Liver (tissue), 9 donors: ENCODE results near the gene MFN1. TPM values are rescaled to one million over a fixed set of nuclear protein-coding genes. Genes with fewer than 3 reads are reported as not detected.

Source experiments
- DNase-seq: peaks from one replicate; pipeline ENCODE4 v3.0.0-alpha.2; 2017; ENCODE audit warnings: low spot score
- H3K27ac ChIP-seq, 2 donors: one replicate each; pipeline ENCODE4 v1.7.0; 2013; ENCODE audit warnings: inconsistent platforms in 2 of 2, low read length in 2 of 2, control low read depth in 1 of 2, low read depth in 1 of 2, mild to moderate bottlenecking in 1 of 2
- H3K27me3 ChIP-seq, 4 donors: one replicate each; pipeline versions ENCODE4 v1.6.1 to v1.7.0; 2013; ENCODE audit warnings: low read length in 3 of 4, inconsistent platforms in 1 of 4, mild to moderate bottlenecking in 1 of 4, moderate library complexity in 1 of 4; ENCODE audit not compliant: control insufficient read depth in 4 of 4, insufficient read depth in 4 of 4
- H3K36me3 ChIP-seq, 4 donors: one replicate each; pipeline versions ENCODE4 v1.6.1 to v1.7.0; 2013; ENCODE audit warnings: low read length in 3 of 4, mild to moderate bottlenecking in 3 of 4, low read depth in 1 of 4, moderate library complexity in 1 of 4; ENCODE audit not compliant: control insufficient read depth in 4 of 4, insufficient read depth in 3 of 4
- H3K4me1 ChIP-seq, 4 donors: one replicate each; pipeline versions ENCODE4 v1.6.1 to v1.7.0; 2013; ENCODE audit warnings: low read length in 3 of 4, mild to moderate bottlenecking in 3 of 4, moderate library complexity in 1 of 4; ENCODE audit not compliant: control insufficient read depth in 4 of 4, insufficient read depth in 4 of 4
- H3K4me3 ChIP-seq, 3 donors: one replicate each; pipeline versions ENCODE4 v1.6.1 to v1.7.0; 2013; ENCODE audit warnings: low read length in 3 of 3, control low read depth in 1 of 3, low read depth in 1 of 3, mild to moderate bottlenecking in 1 of 3
- H3K9ac ChIP-seq, 2 donors: one replicate each; pipeline ENCODE4 v1.7.0; 2013; ENCODE audit warnings: low read length in 2 of 2, mild to moderate bottlenecking in 2 of 2, moderate library complexity in 2 of 2, control low read depth in 1 of 2, low read depth in 1 of 2
- H3K9me3 ChIP-seq, 4 donors: one replicate each; pipeline versions ENCODE4 v1.6.1 to v1.7.0; 2013; ENCODE audit warnings: low read length in 3 of 4; ENCODE audit not compliant: control insufficient read depth in 4 of 4
- ATF3 ChIP-seq: IDR thresholded peaks from 2 replicates; pipeline ENCODE4 v1.6.1; 2016; ENCODE audit warnings: antibody characterized with exemption
- CTCF ChIP-seq: fragments of 150-350 bp; IDR thresholded peaks from 2 replicates; pipeline ENCODE4 v1.5.1; 2017; ENCODE audit warnings: improper control_type of control experiment, low read depth, low read length; ENCODE audit not compliant: missing input control
- EGR1 ChIP-seq, 2 donors: IDR thresholded peaks; 2 replicates each; pipeline ENCODE4 v1.6.1; 2016 to 2018; ENCODE audit warnings: antibody characterized with exemption in 2 of 2, low read depth in 2 of 2
- FOXA1 ChIP-seq: IDR thresholded peaks from 2 replicates; pipeline ENCODE4 v1.6.1; 2016; ENCODE audit warnings: antibody characterized with exemption
- FOXA2 ChIP-seq: IDR thresholded peaks from 2 replicates; pipeline ENCODE4 v1.6.1; 2016; ENCODE audit warnings: antibody characterized with exemption
- HNF4G ChIP-seq: IDR thresholded peaks from 2 replicates; pipeline ENCODE4 v1.6.1; 2016; ENCODE audit warnings: antibody characterized with exemption
- JUND ChIP-seq, 2 donors: IDR thresholded peaks; 2 replicates each; pipeline ENCODE4 v1.6.1; 2016; ENCODE audit warnings: antibody characterized with exemption in 2 of 2
- NR2F2 ChIP-seq: IDR thresholded peaks from 2 replicates; pipeline ENCODE4 v1.6.1; 2016; ENCODE audit warnings: antibody characterized with exemption
- RAD21 ChIP-seq, 2 donors: IDR thresholded peaks; 2 replicates each; pipeline ENCODE4 v1.6.1; 2016; ENCODE audit warnings: antibody characterized with exemption in 2 of 2, mild to moderate bottlenecking in 2 of 2
- RXRA ChIP-seq, 2 donors: IDR thresholded peaks; 2 replicates each; pipeline ENCODE4 v1.6.1; 2017 to 2018; ENCODE audit warnings: antibody characterized with exemption in 2 of 2, mild to moderate bottlenecking in 1 of 2
- SP1 ChIP-seq: IDR thresholded peaks from 2 replicates; pipeline ENCODE4 v1.6.1; 2018; ENCODE audit warnings: antibody characterized with exemption, mild to moderate bottlenecking
- TAF1 ChIP-seq: conservative IDR thresholded peaks from 2 replicates; pipeline ENCODE4 v1.6.1; 2016; ENCODE audit warnings: antibody characterized with exemption, mild to moderate bottlenecking
- YY1 ChIP-seq: IDR thresholded peaks from 2 replicates; pipeline ENCODE4 v1.6.1; 2016; ENCODE audit warnings: antibody characterized with exemption, mild to moderate bottlenecking
- WGBS: extraction: QIAGEN DNeasy Blood & Tissue Kit; methylation state at CpG from one replicate; pipeline ENCODE4 v1.1.7; 2013; 5-methylcytosine and 5-hydroxymethylcytosine counted together
- polyA plus RNA-seq, 2 donors: library from polyadenylated mRNA; stranded (reverse) in 1 of 2; unstranded in 1 of 2; fragments of 200-250 nt in 1 of 2; fragments of >200 nt in 1 of 2; fragmentation: Nextera tagmentation in 1 of 2; extraction: Ambion mirVana in 1 of 2; gene quantifications; one replicate each; pipeline versions ENCODE4 v1.2.1 to v1.2.3, GENCODE V29; 2013 to 2015
- total RNA-seq, 2 donors: library from RNA; depleted of rRNA; stranded (reverse); fragments of >200 nt; gene quantifications; one replicate each; pipeline ENCODE4 v1.2.3, GENCODE V29; 2014
- TF ChIP-seq, protein P1 (sequence below): IDR thresholded peaks from 2 replicates; pipeline ENCODE4 v1.6.1; 2016; ENCODE audit warnings: antibody characterized with exemption
- TF ChIP-seq, protein P2 (sequence below): IDR thresholded peaks from 2 replicates; pipeline ENCODE4 v1.6.1; 2016; ENCODE audit warnings: antibody characterized with exemption, mild to moderate bottlenecking
- TF ChIP-seq, protein P3 (sequence below): IDR thresholded peaks from 2 replicates; pipeline ENCODE4 v1.6.1; 2016; ENCODE audit warnings: antibody characterized with exemption
- donor health status: healthy.
- donor health status: healthy.
- donor health status: healthy.
- donor health status: healthy.
- donor health status: healthy.

Gene MFN1
- total and polyA plus RNA-seq, 4 donors: 6.4 to 31.9 (median 12.7) TPM

GRCh38 chr3:179401561-179401960 lies 54.1 kb downstream of the MFN1 start:
- peaks cover 3 to 7% (median 7%) of the 10 kb centered on the region in 4 donors for H3K36me3 ChIP-seq
- no peak for DNase-seq
- no peak overlapping the region for H3K9ac ChIP-seq
- H3K27ac ChIP-seq: no peak overlapping the region
- H3K9me3 ChIP-seq: no peaks in the 10 kb centered on the region
- H3K4me3 ChIP-seq: no peak overlapping the region
- 92% methylated on average over 3 of the region's 3 CpGs for WGBS
- no peak for TF ChIP-seq EGR1 (IDR thresholded peaks at IDR 0.05; ENCODE audit: low read depth in 2 of 2)
- TF ChIP-seq NR2F2: no peak
- TF ChIP-seq, protein P1, sequence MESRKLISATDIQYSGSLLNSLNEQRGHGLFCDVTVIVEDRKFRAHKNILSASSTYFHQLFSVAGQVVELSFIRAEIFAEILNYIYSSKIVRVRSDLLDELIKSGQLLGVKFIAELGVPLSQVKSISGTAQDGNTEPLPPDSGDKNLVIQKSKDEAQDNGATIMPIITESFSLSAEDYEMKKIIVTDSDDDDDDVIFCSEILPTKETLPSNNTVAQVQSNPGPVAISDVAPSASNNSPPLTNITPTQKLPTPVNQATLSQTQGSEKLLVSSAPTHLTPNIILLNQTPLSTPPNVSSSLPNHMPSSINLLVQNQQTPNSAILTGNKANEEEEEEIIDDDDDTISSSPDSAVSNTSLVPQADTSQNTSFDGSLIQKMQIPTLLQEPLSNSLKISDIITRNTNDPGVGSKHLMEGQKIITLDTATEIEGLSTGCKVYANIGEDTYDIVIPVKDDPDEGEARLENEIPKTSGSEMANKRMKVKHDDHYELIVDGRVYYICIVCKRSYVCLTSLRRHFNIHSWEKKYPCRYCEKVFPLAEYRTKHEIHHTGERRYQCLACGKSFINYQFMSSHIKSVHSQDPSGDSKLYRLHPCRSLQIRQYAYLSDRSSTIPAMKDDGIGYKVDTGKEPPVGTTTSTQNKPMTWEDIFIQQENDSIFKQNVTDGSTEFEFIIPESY: no peak
- no peak for TF ChIP-seq FOXA2
- TF ChIP-seq, protein P2, sequence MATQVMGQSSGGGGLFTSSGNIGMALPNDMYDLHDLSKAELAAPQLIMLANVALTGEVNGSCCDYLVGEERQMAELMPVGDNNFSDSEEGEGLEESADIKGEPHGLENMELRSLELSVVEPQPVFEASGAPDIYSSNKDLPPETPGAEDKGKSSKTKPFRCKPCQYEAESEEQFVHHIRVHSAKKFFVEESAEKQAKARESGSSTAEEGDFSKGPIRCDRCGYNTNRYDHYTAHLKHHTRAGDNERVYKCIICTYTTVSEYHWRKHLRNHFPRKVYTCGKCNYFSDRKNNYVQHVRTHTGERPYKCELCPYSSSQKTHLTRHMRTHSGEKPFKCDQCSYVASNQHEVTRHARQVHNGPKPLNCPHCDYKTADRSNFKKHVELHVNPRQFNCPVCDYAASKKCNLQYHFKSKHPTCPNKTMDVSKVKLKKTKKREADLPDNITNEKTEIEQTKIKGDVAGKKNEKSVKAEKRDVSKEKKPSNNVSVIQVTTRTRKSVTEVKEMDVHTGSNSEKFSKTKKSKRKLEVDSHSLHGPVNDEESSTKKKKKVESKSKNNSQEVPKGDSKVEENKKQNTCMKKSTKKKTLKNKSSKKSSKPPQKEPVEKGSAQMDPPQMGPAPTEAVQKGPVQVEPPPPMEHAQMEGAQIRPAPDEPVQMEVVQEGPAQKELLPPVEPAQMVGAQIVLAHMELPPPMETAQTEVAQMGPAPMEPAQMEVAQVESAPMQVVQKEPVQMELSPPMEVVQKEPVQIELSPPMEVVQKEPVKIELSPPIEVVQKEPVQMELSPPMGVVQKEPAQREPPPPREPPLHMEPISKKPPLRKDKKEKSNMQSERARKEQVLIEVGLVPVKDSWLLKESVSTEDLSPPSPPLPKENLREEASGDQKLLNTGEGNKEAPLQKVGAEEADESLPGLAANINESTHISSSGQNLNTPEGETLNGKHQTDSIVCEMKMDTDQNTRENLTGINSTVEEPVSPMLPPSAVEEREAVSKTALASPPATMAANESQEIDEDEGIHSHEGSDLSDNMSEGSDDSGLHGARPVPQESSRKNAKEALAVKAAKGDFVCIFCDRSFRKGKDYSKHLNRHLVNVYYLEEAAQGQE: no peak
- no peak for TF ChIP-seq YY1
- no peak for TF ChIP-seq RAD21 (IDR thresholded peaks at IDR 0.05)
- TF ChIP-seq CTCF: no peak
- no peaks in the 10 kb centered on the region for H3K4me1 ChIP-seq
- H3K27me3 ChIP-seq: no peaks in the 10 kb centered on the region

GRCh38 chr3:179402963-179403362 lies 55.5 kb downstream of the MFN1 start:
- Histone ChIP-seq H3K27me3 (no peaks in the 10 kb centered on the region), H3K4me3 (no peak overlapping the region), H3K4me1 (no peaks in the 10 kb centered on the region), H3K36me3 (peaks cover 3 to 7% (median 7%) of the 10 kb centered on the region in 4 donors), H3K9me3 (no peaks in the 10 kb centered on the region), H3K9ac (no peak overlapping the region), H3K27ac (no peak overlapping the region)
- 83% methylated on average over 5 of the region's 5 CpGs for WGBS
- no peak for DNase-seq
- TF ChIP-seq RXRA (IDR thresholded peaks at IDR 0.05) (no peak), HNF4G (no peak), NR2F2 (no peak), RAD21 (IDR thresholded peaks at IDR 0.05) (no peak), ATF3 (no peak), EGR1 (IDR thresholded peaks at IDR 0.05; ENCODE audit: low read depth in 2 of 2) (no peak), TAF1 (no peak), FOXA1 (no peak), JUND (IDR thresholded peaks at IDR 0.05) (no peak), SP1 (no peak), CTCF (no peak)
- TF ChIP-seq, protein P2: no peak
- TF ChIP-seq, protein P3, sequence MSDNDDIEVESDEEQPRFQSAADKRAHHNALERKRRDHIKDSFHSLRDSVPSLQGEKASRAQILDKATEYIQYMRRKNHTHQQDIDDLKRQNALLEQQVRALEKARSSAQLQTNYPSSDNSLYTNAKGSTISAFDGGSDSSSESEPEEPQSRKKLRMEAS: no peak
- TF ChIP-seq, protein P1: no peak
